HG02763 (cell line): Measurements from ENCODE around the gene PLCB1.

Experiments
- ATAC-seq: cut with Tn5 transposase; IDR thresholded peaks from one replicate; pipeline ENCODE4 v1.9.1; 2021; ENCODE audit warnings: mild to moderate bottlenecking, moderate library complexity; ENCODE audit not compliant: unreplicated experiment

The PLCB1 gene

DNA sequence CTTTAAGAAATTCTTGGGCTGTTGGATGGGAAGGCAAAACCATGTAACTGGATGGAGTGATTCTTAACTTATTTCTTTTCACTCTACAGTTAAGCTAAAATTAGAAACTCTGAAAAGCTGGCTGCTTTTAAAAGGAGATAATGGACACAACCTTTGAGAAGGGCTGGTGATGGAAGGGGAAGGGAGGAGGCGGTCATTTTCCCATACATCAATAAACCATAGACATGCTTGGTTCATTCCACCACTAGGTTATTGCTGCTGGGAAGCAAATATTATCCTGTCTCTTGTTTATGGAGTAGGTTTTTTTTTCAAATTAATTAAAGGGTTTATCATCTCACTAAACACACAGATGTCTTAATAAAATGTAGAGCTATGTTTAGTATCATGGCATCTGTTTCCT, 76.2 kb downstream of the PLCB1 start:
- ATAC-seq: no peak

- peak; percentile 46 for ATAC-seq
Observed at GRCh38 chr20:8209061-8209460, 77.0 kb downstream of the PLCB1 start.

DNA sequence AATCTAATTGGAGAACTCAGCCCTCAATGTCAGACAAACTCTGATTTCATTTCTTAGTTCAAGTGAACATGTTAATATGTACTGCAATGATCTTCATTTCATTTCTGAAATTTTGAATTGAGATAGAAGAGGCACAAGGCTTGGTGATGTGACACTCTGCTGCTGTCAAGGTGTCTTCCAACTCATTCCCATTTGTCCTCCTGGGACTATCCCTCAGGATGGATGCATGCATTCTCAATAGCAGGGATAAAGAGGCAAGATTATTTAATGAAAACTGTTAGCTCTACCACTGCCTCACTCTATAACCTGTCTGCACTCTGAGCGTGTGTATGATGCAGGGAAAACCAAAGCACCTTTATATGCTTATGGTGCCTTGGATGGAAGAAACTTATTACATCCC, 78.7 kb downstream of the PLCB1 start:
- no peak for ATAC-seq

- ATAC-seq: no peak
Observed at GRCh38 chr20:8212286-8212685, 80.2 kb downstream of the PLCB1 start.

- ATAC-seq: no peak
Observed at GRCh38 chr20:8213270-8213669, 81.2 kb downstream of the PLCB1 start.

GRCh38 chr20:8213831-8214587, 81.9 kb downstream of the PLCB1 start:
- ATAC-seq: peak; percentile 84

DNA sequence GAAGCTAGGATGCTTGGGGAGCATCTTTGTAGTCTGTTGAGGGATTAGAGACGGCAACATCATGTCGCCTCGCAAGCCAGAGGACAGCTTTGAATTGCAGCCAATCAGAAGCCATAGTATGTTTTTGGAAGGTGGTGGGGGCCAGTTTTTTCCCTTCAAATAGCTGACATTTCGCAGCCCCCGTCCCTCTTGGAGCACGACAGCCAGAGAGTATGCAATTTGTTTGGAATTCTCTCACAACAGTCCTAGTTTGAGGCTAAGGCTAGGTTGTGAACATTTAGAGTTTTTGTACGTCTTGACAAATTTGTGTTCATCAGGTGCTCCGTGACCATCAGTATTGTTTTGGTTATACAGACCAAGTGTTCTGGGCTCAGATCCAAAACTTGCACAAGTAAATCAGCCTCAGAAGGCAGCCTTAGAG, 83.3 kb downstream of the PLCB1 start:
- ATAC-seq: no peak

- no peak for ATAC-seq
Observed at GRCh38 chr20:8216375-8217200, 84.5 kb downstream of the PLCB1 start.

DNA sequence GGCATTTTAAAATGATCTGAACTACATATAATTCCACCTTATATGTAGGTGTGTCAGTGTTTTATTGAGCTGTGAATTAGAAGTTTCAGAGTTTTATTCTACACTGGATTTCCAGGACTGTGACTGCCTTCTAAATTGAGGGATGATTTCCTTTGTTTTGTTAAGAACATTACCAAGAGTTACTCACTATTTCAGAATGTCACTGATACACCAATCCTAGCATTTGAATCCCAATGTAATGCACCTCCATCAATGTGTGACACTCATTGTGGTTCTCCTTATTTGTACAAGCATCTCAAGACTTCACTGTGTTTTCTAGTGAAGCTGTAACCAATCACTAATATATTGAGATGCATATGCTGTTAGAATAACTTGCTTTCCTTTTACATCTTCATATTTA, 86.8 kb downstream of the PLCB1 start:
- ATAC-seq: no peak

- no peak for ATAC-seq
Observed at GRCh38 chr20:8219403-8219802, 87.3 kb downstream of the PLCB1 start.

DNA sequence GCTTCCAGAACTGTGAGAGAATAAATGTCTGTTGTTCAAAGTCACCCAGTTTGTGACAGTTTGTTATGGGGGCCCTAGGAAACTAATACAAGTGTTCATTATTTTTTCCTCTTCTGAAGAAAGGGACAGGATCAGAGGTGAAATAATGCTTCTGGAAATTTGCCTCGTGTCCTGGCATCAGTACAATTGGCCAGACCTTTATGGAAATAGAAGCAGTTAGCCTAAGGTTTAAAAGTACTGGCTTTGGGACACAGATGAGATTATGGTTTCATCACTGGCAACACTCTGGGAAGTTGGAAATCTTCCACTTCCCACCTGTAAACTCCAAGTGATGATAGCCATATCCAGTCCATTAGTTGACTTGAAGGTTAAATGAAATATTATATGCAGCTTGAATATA, 88.7 kb downstream of the PLCB1 start:
- ATAC-seq: no peak

- peak; percentile 50 for ATAC-seq
Observed at GRCh38 chr20:8221887-8222419, 89.9 kb downstream of the PLCB1 start.

DNA sequence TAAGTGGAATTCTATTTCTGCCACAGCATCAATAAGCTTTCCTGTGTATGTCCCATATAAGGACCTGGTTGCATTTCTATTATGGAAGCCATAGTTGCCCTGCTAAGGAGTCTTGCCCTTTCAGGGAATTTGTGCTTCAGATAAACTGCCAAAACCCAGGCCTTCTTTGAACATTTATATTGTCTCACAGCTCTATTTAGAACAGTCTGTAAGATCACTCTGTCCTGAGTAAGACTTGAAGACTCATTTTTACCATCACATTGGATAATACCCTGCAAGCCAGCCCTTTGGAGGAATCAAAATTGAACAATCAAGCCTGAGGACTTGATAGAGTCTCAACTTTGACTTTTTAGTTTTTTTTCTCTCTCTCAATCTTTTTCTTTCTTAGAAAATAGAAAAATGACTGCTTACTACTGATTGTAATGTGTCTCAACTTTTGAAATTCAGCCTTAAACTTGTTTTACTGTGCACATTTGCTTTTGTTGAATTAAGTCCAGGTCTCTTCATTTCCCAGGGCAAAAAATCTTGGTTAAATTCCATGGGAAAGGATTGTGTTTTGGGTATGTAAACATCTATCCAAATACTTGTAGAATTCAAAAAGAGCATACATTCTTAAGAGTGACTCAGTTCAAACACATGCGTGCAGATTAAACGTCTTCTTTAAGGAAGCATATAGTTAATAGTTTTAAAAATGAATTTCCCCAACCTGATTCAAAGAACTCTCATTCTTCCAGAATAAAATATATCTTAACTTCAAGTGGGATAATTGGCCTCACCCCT, 91.2 kb downstream of the PLCB1 start:
- no peak for ATAC-seq

GRCh38 chr20:8225658-8226057, 93.6 kb downstream of the PLCB1 start:
- ATAC-seq: no peak

- no peak for ATAC-seq
Observed at GRCh38 chr20:8226106-8226505, 94.0 kb downstream of the PLCB1 start.

GRCh38 chr20:8227293-8227692, 95.2 kb downstream of the PLCB1 start:
- no peak for ATAC-seq

DNA sequence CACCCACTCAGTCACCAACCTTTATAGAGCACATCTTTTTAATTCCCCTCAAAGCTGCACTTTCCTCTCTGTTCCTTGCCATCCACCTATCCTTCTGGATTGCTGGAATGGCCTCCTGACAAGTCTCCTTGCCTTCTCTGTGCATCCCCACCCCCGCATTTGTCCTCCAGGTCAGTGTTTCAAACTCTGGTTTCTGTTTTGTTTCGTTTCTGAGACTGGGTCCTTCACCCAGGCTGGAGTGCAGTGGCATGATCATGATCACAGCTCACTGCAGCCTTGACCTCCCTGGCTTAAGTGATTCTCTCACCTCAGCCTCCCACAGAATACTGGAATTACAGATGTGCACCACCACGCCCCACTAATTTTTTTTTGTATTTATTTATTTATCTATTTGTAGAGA, 96.2 kb downstream of the PLCB1 start:
- no peak for ATAC-seq

DNA sequence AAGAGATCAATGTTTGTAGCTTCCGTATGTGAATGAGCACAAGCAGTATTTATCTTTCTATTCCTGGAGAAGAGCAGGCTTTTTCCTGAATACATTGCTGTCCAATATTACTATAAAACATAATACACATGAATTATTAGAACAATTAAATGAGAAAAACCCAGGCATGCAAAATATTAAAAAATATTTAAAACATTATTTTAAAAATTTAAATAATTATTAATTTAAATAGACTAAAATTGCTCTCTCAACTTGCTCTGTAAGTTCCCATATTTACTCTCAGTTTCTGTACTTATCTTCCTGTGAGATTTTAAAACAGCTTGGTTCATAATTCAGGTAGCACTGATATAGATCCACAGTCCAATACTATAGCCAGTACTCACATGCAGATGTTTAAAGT, 97.0 kb downstream of the PLCB1 start:
- ATAC-seq: no peak

GRCh38 chr20:8231038-8231437, 99.0 kb downstream of the PLCB1 start:
- no peak for ATAC-seq

DNA sequence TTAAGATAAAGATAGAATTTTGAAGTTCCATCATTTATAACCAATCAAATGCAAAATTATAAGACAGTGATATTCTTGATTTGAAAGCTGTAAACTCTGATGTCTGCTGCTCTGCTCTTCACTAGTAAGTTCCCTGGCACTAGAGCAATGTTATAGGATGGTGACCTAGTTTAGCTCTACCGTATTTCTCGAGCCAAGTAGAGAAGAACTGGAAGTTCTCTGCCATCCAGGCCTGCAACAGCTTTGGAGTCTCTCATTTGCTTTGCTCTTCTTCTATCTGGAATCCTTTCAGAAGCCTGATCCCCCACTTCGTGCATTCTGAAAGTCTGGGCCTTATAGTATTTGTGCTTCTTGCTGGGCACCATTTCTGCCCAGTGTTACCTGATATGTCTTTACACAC, 100.3 kb downstream of the PLCB1 start:
- no peak for ATAC-seq

DNA sequence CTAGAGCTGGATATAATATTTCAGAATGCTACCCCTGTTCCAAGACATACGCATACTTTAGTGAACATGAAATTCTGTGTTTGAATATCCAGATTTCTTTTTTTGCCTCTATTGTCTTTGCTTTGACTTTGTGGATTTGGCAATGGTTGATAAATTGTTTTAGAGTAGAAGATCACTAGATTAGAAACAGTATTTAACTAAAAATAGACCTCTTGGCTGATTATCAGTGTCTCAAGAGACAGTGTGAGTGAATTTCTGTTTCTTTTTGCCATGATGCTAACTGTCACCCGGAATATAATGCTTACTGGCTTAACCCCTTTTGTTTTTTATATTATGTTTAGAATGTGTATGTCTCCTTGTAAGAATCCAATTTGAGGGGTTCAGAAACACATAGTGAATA, 102.5 kb downstream of the PLCB1 start:
- no peak for ATAC-seq
